IMR-90 (cell line): ENCODE measurements around the gene CHAC1. TPM values are rescaled to one million over a fixed set of nuclear protein-coding genes. Genes with fewer than 3 reads are reported as not detected.

Experiments used
- ATAC-seq: fragments of 200-7000 bp; cut with Tn5 transposase; 2 replicates; pipeline ENCODE4 v1.9.1; 2020; ENCODE audit warnings: low read depth, mild to moderate bottlenecking, moderate library complexity
- BruUV-seq: library from RNA; stranded (reverse); fragments of 400-500 nt; replicated peaks from 2 replicates; lab custom pipeline; 2021; lab: Mats Ljungman, UMichigan
- CTCF ChIA-PET: fragments of 300-600 bp; formaldehyde crosslinking; extraction: SDS; loops from one replicate; lab custom pipeline; 2021; ENCODE audit warnings: antibody characterized with exemption; lab: Yijun Ruan, JAX
- POLR2A ChIA-PET: fragments of 300-600 bp; sonication (Branson Sonifier 250); formaldehyde crosslinking; loops from one replicate; lab custom pipeline; 2022; ENCODE audit warnings: antibody characterized with exemption; ENCODE audit not compliant: unreplicated experiment; lab: Charles Lee
- DNase-seq: peaks from one replicate; pipeline ENCODE4 v3.0.0; 2013
- H2AFZ ChIP-seq: replicated peaks from 2 replicates; pipeline ENCODE3; 2013; ENCODE audit warnings: low read length, mild to moderate bottlenecking; ENCODE audit not compliant: poor library complexity
- H2AK5ac ChIP-seq: 2 replicates; pipeline ENCODE4 v1.6.1; 2013; ENCODE audit warnings: low read depth, low read length, inconsistent platforms
- H2AK9ac ChIP-seq: replicated peaks from 2 replicates; pipeline ENCODE3; 2013; ENCODE audit warnings: mild to moderate bottlenecking, low read depth, low read length, moderate library complexity; ENCODE audit not compliant: poor library complexity
- H2BK120ac ChIP-seq: 2 replicates; pipeline ENCODE4 v1.6.1; 2013; ENCODE audit warnings: low read depth, low read length, inconsistent platforms
- H2BK15ac ChIP-seq: 3 replicates; pipeline ENCODE4 v1.6.1; 2013; ENCODE audit warnings: low read depth, low read length, inconsistent platforms
- H2BK20ac ChIP-seq: 2 replicates; pipeline ENCODE4 v1.6.1; 2013; ENCODE audit warnings: low read depth, mild to moderate bottlenecking, inconsistent platforms, low read length, moderate library complexity
- H2BK5ac ChIP-seq: 2 replicates; pipeline ENCODE4 v1.6.1; 2013; ENCODE audit warnings: mild to moderate bottlenecking, low read depth, low read length, inconsistent platforms; ENCODE audit not compliant: poor library complexity, severe bottlenecking
- H3K14ac ChIP-seq: replicated peaks from 2 replicates; pipeline ENCODE4 v1.6.1; 2013; ENCODE audit warnings: low read depth, low read length, inconsistent platforms
- H3K18ac ChIP-seq: 2 replicates; pipeline ENCODE4 v1.6.1; 2013; ENCODE audit warnings: low read depth, low read length, control low read depth
- H3K23ac ChIP-seq: 2 replicates; pipeline ENCODE4 v1.6.1; 2013; ENCODE audit warnings: low read depth, low read length, inconsistent platforms
- H3K27ac ChIP-seq: 2 replicates; pipeline ENCODE4 v1.5.1; 2013; ENCODE audit warnings: mild to moderate bottlenecking, control low read depth, low read length; ENCODE audit not compliant: insufficient read depth
- H3K27me3 ChIP-seq: 2 replicates; pipeline ENCODE4 v1.6.1; 2013; ENCODE audit warnings: low read length; ENCODE audit not compliant: control insufficient read depth, insufficient read depth
- H3K36me3 ChIP-seq: 2 replicates; pipeline ENCODE4 v1.6.1; 2013; ENCODE audit warnings: low read length, mixed read lengths; ENCODE audit not compliant: control insufficient read depth, insufficient read depth
- H3K4ac ChIP-seq: 2 replicates; pipeline ENCODE4 v1.6.1; 2013; ENCODE audit warnings: low read depth, low read length, inconsistent platforms
- H3K4me1 ChIP-seq: 2 replicates; pipeline ENCODE4 v1.6.1; 2013; ENCODE audit warnings: low read length, mixed read lengths; ENCODE audit not compliant: control insufficient read depth, insufficient read depth
- H3K4me2 ChIP-seq: 2 replicates; pipeline ENCODE4 v1.6.1; 2013; ENCODE audit warnings: low read depth, mild to moderate bottlenecking, control low read depth, low read length, moderate library complexity
- H3K4me3 ChIP-seq: 2 replicates; pipeline ENCODE4 v1.5.1; 2013; ENCODE audit warnings: low read depth, mild to moderate bottlenecking, control low read depth, low read length, moderate library complexity; ENCODE audit not compliant: insufficient read depth
- H3K56ac ChIP-seq: 2 replicates; pipeline ENCODE4 v1.6.1; 2013; ENCODE audit warnings: low read length, inconsistent platforms; ENCODE audit not compliant: insufficient read depth; ENCODE audit errors: extremely low read depth
- H3K79me1 ChIP-seq, 2 experiments: 2 replicates each; pipeline ENCODE4 v1.6.1; 2013; ENCODE audit warnings: low read length in 2 of 2, inconsistent platforms in 1 of 2, low read depth in 1 of 2
- H3K9ac ChIP-seq: 2 replicates; pipeline ENCODE4 v1.6.1; 2013; ENCODE audit warnings: low read depth, low read length, control low read depth
- H3K9me1 ChIP-seq: 2 replicates; pipeline ENCODE4 v1.6.1; 2013; ENCODE audit warnings: low read length, inconsistent platforms; ENCODE audit not compliant: insufficient read depth
- H3K9me3 ChIP-seq: 2 replicates; pipeline ENCODE4 v1.6.1; 2013; ENCODE audit warnings: low read length; ENCODE audit not compliant: control insufficient read depth, insufficient read depth
- H4K20me1 ChIP-seq: 2 replicates; pipeline ENCODE4 v1.6.1; 2013; ENCODE audit warnings: low read length, inconsistent platforms; ENCODE audit not compliant: insufficient read depth
- H4K5ac ChIP-seq: 2 replicates; pipeline ENCODE4 v1.6.1; 2013; ENCODE audit warnings: mild to moderate bottlenecking, low read depth, low read length, control low read depth
- H4K8ac ChIP-seq, 2 experiments: 2 replicates each; pipeline ENCODE4 v1.6.1; 2013; ENCODE audit warnings: low read depth in 2 of 2, low read length in 2 of 2, control low read depth in 1 of 2, inconsistent platforms in 1 of 2
- H4K91ac ChIP-seq: 2 replicates; pipeline ENCODE4 v1.6.1; 2013; ENCODE audit warnings: low read depth, low read length, inconsistent platforms; ENCODE audit not compliant: insufficient read depth
- BHLHE40 ChIP-seq: fragments of 150-350 bp; IDR thresholded peaks from 2 replicates; pipeline ENCODE4 v1.6.1; 2016; ENCODE audit warnings: mild to moderate bottlenecking, low read depth, low read length
- CEBPB ChIP-seq: IDR thresholded peaks from 2 replicates; pipeline ENCODE4 v1.6.1; 2012; ENCODE audit warnings: low read depth, low read length, improper control_type of control experiment
- CHD1 ChIP-seq: IDR thresholded peaks from 2 replicates; pipeline ENCODE4 v1.6.1; 2012; ENCODE audit warnings: low read depth, low read length, improper control_type of control experiment
- CTCF ChIP-seq: conservative IDR thresholded peaks from 2 replicates; pipeline ENCODE4 v1.5.1; 2012; ENCODE audit warnings: mild to moderate bottlenecking, low read depth, low read length, improper control_type of control experiment
- MAFK ChIP-seq: IDR thresholded peaks from 2 replicates; pipeline ENCODE4 v1.6.1; 2012; ENCODE audit warnings: low read depth, low read length, improper control_type of control experiment
- MXI1 ChIP-seq: IDR thresholded peaks from 2 replicates; pipeline ENCODE4 v1.6.1; 2012; ENCODE audit warnings: low read depth, mild to moderate bottlenecking, low read length, moderate library complexity, borderline replicate concordance
- NFE2L2 ChIP-seq: fragments of 150-350 bp; IDR thresholded peaks from 2 replicates; pipeline ENCODE4 v1.6.1; 2016; ENCODE audit warnings: low read depth, mild to moderate bottlenecking, low read length
- RAD21 ChIP-seq: IDR thresholded peaks from 2 replicates; pipeline ENCODE4 v1.6.1; 2012; ENCODE audit warnings: low read length, improper control_type of control experiment
- RCOR1 ChIP-seq: IDR thresholded peaks from 2 replicates; pipeline ENCODE4 v1.6.1; 2012; ENCODE audit warnings: mild to moderate bottlenecking, low read length, improper control_type of control experiment; ENCODE audit not compliant: insufficient replicate concordance
- RFX5 ChIP-seq: IDR thresholded peaks from 2 replicates; pipeline ENCODE4 v1.8.0; 2012; ENCODE audit warnings: low read depth, mild to moderate bottlenecking, low read length, moderate library complexity
- SMC3 ChIP-seq: fragments of 150-350 bp; IDR thresholded peaks from 2 replicates; pipeline ENCODE4 v1.6.1; 2016; ENCODE audit warnings: low read depth, mild to moderate bottlenecking, antibody characterized with exemption, low read length, moderate library complexity
- USF2 ChIP-seq: fragments of 150-350 bp; IDR thresholded peaks from 2 replicates; pipeline ENCODE4 v1.6.1; 2017; ENCODE audit warnings: mild to moderate bottlenecking, antibody characterized with exemption, low read length, low read depth
- WGBS, 2 experiments: methylation state at CpG; one replicate each; pipeline versions ENCODE4 v1.1.5 to v1.1.7; 2013; ENCODE audit warnings: missing lambda C conversion rate in 2 of 2; ENCODE audit not compliant: insufficient read length in 1 of 2; ENCODE audit errors: extremely low coverage in 2 of 2; 5-methylcytosine and 5-hydroxymethylcytosine counted together
- dilution Hi-C: fragments of 300-500 bp; cut with HindIII; formaldehyde crosslinking; loops from one replicate; pipeline ENCODE4 v1.14.3; 2018; ENCODE audit warnings: low sequenced_read_pairs; ENCODE audit not compliant: unreplicated experiment
- in situ Hi-C: fragments of 300-500 bp; cut with MboI; formaldehyde crosslinking; loops from 3 replicates; pipeline ENCODE4 v1.14.3; 2019; ENCODE audit warnings: low sequenced_read_pairs, inconsistent platforms, mixed read lengths
- intact Hi-C: fragments of 100-400 bp; cut with micrococcal nuclease; formaldehyde crosslinking; loops from 2 replicates; pipeline ENCODE4 v1.10.0; 2022
- polyA plus RNA-seq, 3 experiments: library from polyadenylated mRNA; depleted of rRNA; stranded (reverse); fragments of >200 nt; gene quantifications; 2 replicates each; pipeline ENCODE4 v1.2.3, GENCODE V29; 2012; ENCODE audit warnings: low replicate concordance in 1 of 3
- total RNA-seq: library from RNA; depleted of rRNA; stranded (reverse); fragments of >200 nt; gene quantifications from 2 replicates; pipeline ENCODE4 v1.2.3, GENCODE V29; 2012

Gene CHAC1
- total and polyA plus RNA-seq, 2 of the 4 experiments (the other 2 are of a cell fraction), result 51.3 to 77.8 TPM

DNA sequence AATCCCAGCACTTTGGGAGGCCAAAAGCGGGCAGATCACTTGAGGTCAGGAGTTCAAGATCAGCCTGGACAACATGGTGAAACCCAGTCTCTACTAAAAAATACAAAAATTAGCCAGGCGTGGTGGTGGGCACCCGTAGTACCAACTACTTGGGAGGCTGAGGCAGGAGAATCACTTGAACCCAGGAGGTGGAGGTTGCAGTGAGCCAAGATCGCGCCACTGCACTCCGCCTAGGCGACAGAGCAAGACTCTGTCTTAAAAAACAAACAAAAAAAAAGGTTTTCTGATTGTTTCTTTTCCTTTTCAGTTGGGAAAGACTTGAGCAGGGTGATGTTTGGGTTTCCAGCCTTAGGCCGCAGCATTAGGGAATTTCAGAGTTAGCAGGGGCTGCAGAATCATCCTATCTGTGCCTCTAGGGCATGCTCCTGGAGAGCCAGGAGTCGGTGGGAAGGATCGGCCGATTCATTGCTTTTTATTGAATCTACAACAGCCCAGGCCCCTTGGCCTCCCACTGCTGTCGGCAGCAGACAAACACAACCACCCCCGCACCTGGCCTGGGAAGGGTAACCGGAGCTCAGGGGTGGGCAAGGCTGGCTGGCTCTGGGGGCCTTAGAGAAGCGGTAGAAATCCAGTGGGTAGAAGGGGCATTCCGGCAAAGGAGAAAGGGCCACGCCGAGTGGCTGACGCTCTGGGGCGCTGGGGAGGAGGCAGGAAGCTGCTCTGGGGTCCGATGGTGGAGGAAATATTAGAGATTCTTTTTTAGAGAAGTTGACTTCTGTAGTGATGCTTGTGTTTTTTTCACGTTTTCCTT lies 6.3 kb downstream of the CHAC1 start (continued):
- TF ChIP-seq BHLHE40, result no peak

- Histone ChIP-seq H3K56ac (no peak overlapping the region), H4K91ac (peak overlapping the region; percentile 39; the same call in 1 of the 2 replicates), H3K4me2 (no peak overlapping the region), H3K9ac (no peak overlapping the region), H3K36me3 (peaks cover 21% of the 10 kb centered on the region), H3K4me3 (no peak overlapping the region), H2AFZ (peak overlapping the region; percentile 37), H3K4ac (peak overlapping the region; percentile 3; the same call in 1 of the 2 replicates), H2BK5ac (no peak overlapping the region), H4K5ac (no peak overlapping the region), H3K4me1 (peaks cover 21% of the 10 kb centered on the region), H3K23ac (no peak overlapping the region), H2AK5ac (peak overlapping the region; percentile 43; the same call in 1 of the 2 replicates), H2BK20ac (no peak overlapping the region), H2BK120ac (no peak overlapping the region), H4K20me1 (peaks cover 36% of the 10 kb centered on the region), H3K79me1 (peaks cover 10 to 31% of the 10 kb centered on the region in 2 experiments), H3K27ac (no peak overlapping the region), H3K27me3 (no peaks in the 10 kb centered on the region), H2AK9ac (no peak overlapping the region), H3K14ac (no peak overlapping the region), H3K9me1 (peaks cover 24% of the 10 kb centered on the region), H3K9me3 (no peaks in the 10 kb centered on the region), H3K18ac (no peak overlapping the region), H4K8ac (peak overlapping the region in 1 of 2 experiments; percentile 55; a peak in 1 of 4 replicates), H2BK15ac (no peak overlapping the region)
- no peak for ATAC-seq
- dilution Hi-C loops, result no loop called here
- intact Hi-C loops, result no loop called here
- TF ChIP-seq MAFK (no peak), SMC3 (no peak), RAD21 (no peak), RFX5 (no peak), RCOR1 (no peak), BHLHE40 (no peak), NFE2L2 (no peak), CTCF (no peak), CEBPB (no peak), USF2 (no peak), CHD1 (no peak), MXI1 (no peak)
- WGBS, 2 experiments, result 93% methylated on average over 2 of the region's 16 CpGs; no CpG with 5 or more reads in 1 of the 2 experiments
- CTCF ChIA-PET, result no interaction called here
- no peak for DNase-seq
- in situ Hi-C loops, result no loop called here
- BruUV-seq, result no TSS peak
- POLR2A ChIA-PET, result no interaction called here
Measured at GRCh38 chr15:40960151-40960885, 7.0 kb downstream of the CHAC1 start.
